Testis (tissue), 3 donors: ENCODE results near the gene CORIN. TPM values are rescaled to one million over a fixed set of nuclear protein-coding genes. Genes with fewer than 3 reads are reported as not detected.

Experiments used
- DNase-seq: peaks from one replicate; pipeline ENCODE4 v3.0.0-alpha.2; 2019
- H3K27ac ChIP-seq, 2 donors: fragments of 200-600 bp; sonication (generic); one replicate each; pipeline ENCODE4 v1.5.1; 2019
- H3K27me3 ChIP-seq: fragments of 200-600 bp; sonication (generic); one replicate; pipeline ENCODE4 v1.5.1; 2019
- H3K36me3 ChIP-seq: fragments of 200-600 bp; sonication (generic); one replicate; pipeline ENCODE4 v1.5.1; 2017; ENCODE audit warnings: low read depth; ENCODE audit errors: missing control alignments
- H3K4me1 ChIP-seq: fragments of 200-600 bp; sonication (generic); one replicate; pipeline ENCODE4 v1.5.1; 2019
- H3K4me3 ChIP-seq, 2 donors: fragments of 200-600 bp; sonication (generic); one replicate each; pipeline ENCODE4 v1.5.1; 2017 to 2019
- H3K9me3 ChIP-seq: fragments of 200-600 bp; sonication (generic); one replicate; pipeline ENCODE4 v1.5.1; 2017
- CTCF ChIP-seq, 3 experiments: fragments of 450-650 bp in 2 of 3; fragments of 200-600 bp in 1 of 3; sonication (generic) in 1 of 3; IDR thresholded peaks; one replicate each; pipeline ENCODE4 v1.5.1; 2016 to 2019; ENCODE audit warnings: antibody characterized with exemption in 3 of 3, mild to moderate bottlenecking in 2 of 3, moderate library complexity in 1 of 3
- POLR2A ChIP-seq: fragments of 450-650 bp; IDR thresholded peaks from one replicate; pipeline ENCODE4 v1.6.1; 2017; ENCODE audit warnings: antibody characterized with exemption, mild to moderate bottlenecking, moderate library complexity
- WGBS, 2 donors: methylation state at CpG; one replicate each; pipeline ENCODE4 v1.1.5; 2018; 5-methylcytosine and 5-hydroxymethylcytosine counted together
- intact Hi-C: fragments of 100-400 bp; cut with DNase I; formaldehyde crosslinking; loops from one replicate; pipeline ENCODE4 v1.15.1; 2023; ENCODE audit warnings: low total_unique reads
- polyA plus RNA-seq: library from polyadenylated mRNA; stranded (reverse); fragments of 350-450 nt; fragmentation: Illumina TruSeq; extraction: RNeasy Lipid Tissue Mini Kit (QIAGEN cat#74804); gene quantifications from one replicate; pipeline ENCODE4 v1.2.3, GENCODE V29; 2014; ENCODE audit warnings: low read depth, low replicate concordance; ENCODE audit not compliant: insufficient read depth
- total RNA-seq, 2 donors: library from RNA; depleted of rRNA; stranded (reverse); fragments of >200 nt; gene quantifications; one replicate each; pipeline ENCODE4 v1.2.3, GENCODE V29; 2016

Gene CORIN
- total and polyA plus RNA-seq, 3 donors from 2014 or later: 4.6 to 6.1 (median 4.7) TPM

GRCh38 chr4:47642191-47642830 lies 195.6 kb downstream of the CORIN start:
- H3K4me1 ChIP-seq: no peaks in the 10 kb centered on the region
- WGBS, 2 donors: 81 to 83% methylated on average over 6 of the region's 6 CpGs
- H3K27ac ChIP-seq: no peak overlapping the region
- no peak for TF ChIP-seq CTCF (IDR thresholded peaks at IDR 0.05)
- TF ChIP-seq POLR2A: no peak
- intact Hi-C loops: no loop called here
- no peak for DNase-seq
- H3K36me3 ChIP-seq: no peaks in the 10 kb centered on the region
- no peak overlapping the region for H3K4me3 ChIP-seq
- H3K9me3 ChIP-seq: no peaks in the 10 kb centered on the region
- no peaks in the 10 kb centered on the region for H3K27me3 ChIP-seq

GRCh38 chr4:47641755-47642154 lies 196.1 kb downstream of the CORIN start:
- H3K36me3 ChIP-seq: no peaks in the 10 kb centered on the region
- TF ChIP-seq POLR2A (no peak), CTCF (IDR thresholded peaks at IDR 0.05) (no peak)
- H3K4me3 ChIP-seq: no peak overlapping the region
- DNase-seq: no peak
- no peaks in the 10 kb centered on the region for H3K27me3 ChIP-seq
- WGBS, 2 donors: 58 to 79% methylated on average over 1 of the region's 1 CpG
- intact Hi-C loops: no loop called here
- H3K9me3 ChIP-seq: no peaks in the 10 kb centered on the region
- no peaks in the 10 kb centered on the region for H3K4me1 ChIP-seq
- no peak overlapping the region for H3K27ac ChIP-seq

- no peak overlapping the region for H3K4me3 ChIP-seq
- TF ChIP-seq CTCF (IDR thresholded peaks at IDR 0.05) (no peak), POLR2A (no peak)
- intact Hi-C loops: no loop called here
- no peaks in the 10 kb centered on the region for H3K9me3 ChIP-seq
- no peak overlapping the region for H3K27ac ChIP-seq
- no peaks in the 10 kb centered on the region for H3K27me3 ChIP-seq
- H3K4me1 ChIP-seq: no peaks in the 10 kb centered on the region
- no peaks in the 10 kb centered on the region for H3K36me3 ChIP-seq
- no peak for DNase-seq
These were observed 197.0 kb downstream of the CORIN start for GRCh38 chr4:47640911-47641310.

- Histone ChIP-seq H3K4me1 (no peaks in the 10 kb centered on the region), H3K27me3 (no peaks in the 10 kb centered on the region), H3K4me3 (no peak overlapping the region), H3K36me3 (no peaks in the 10 kb centered on the region), H3K27ac (no peak overlapping the region), H3K9me3 (no peaks in the 10 kb centered on the region)
- TF ChIP-seq POLR2A (no peak), CTCF (IDR thresholded peaks at IDR 0.05) (no peak)
- intact Hi-C loops: no loop called here
- no peak for DNase-seq
- 82 to 93% methylated on average over 3 of the region's 3 CpGs for WGBS, 2 donors
These were observed 198.3 kb downstream of the CORIN start for GRCh38 chr4:47639531-47639930.

GRCh38 chr4:47631161-47631560 lies 206.7 kb downstream of the CORIN start:
- no peaks in the 10 kb centered on the region for H3K4me1 ChIP-seq
- H3K9me3 ChIP-seq: no peaks in the 10 kb centered on the region
- intact Hi-C loops: no loop called here
- DNase-seq: peak; percentile 56
- no peak overlapping the region for H3K4me3 ChIP-seq
- H3K36me3 ChIP-seq: no peaks in the 10 kb centered on the region
- H3K27me3 ChIP-seq: no peaks in the 10 kb centered on the region
- 71 to 83% methylated on average over 4 of the region's 4 CpGs for WGBS, 2 donors
- H3K27ac ChIP-seq: peak overlapping the region; percentile 45 to 50
- no peak for TF ChIP-seq POLR2A
- no peak for TF ChIP-seq CTCF (IDR thresholded peaks at IDR 0.05)
